GM21528 (cell line): ENCODE measurements around the gene HOPX.
"Not testable (repeated sequence)": the region's sequence is repeated elsewhere in the genome, so short reads cannot be mapped to it uniquely, and the experiment has no call there.

Experiments
- ATAC-seq: cut with Tn5 transposase; IDR thresholded peaks from one replicate; pipeline ENCODE4 v1.9.1; 2021; ENCODE audit warnings: mild to moderate bottlenecking, moderate library complexity; ENCODE audit not compliant: unreplicated experiment, low FRiP score

The HOPX gene

DNA sequence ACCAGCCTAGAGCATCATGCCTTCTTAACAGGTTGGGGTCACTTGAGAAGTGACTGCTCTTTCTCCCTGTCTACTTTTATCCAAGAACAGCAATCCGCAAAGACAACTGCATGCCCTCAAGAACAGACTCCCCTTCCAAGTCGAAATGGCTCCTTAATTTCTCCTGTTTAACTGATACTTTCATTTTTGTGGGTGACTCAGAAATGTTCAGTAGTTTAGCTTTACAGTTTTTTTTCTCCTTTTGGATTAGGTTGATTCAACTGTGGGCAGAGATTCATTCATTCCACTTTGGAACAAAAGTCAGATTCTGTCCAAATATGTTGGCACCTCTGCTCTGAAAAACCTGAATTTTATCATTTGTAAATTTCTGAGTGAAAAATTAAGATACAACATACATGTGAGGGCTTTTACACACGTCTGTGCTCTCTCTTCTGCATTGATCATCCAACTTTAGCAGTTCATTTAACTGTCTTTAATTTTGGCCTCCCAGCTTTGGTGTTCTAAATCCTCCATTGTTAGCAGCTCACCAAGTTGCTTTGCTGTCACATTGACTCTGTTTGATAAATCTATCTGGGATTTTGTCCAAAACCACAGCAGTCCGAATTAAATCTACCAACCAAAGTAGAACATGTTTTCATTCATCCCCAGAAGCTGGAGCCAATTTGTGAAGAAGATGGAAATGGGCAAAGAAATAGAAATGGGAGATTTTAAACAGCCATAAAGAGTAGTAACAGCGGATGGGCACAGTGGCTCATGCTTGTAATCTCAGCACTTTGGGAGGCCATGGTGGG is 50.0 kb downstream of the HOPX start:
- ATAC-seq, result no peak

DNA sequence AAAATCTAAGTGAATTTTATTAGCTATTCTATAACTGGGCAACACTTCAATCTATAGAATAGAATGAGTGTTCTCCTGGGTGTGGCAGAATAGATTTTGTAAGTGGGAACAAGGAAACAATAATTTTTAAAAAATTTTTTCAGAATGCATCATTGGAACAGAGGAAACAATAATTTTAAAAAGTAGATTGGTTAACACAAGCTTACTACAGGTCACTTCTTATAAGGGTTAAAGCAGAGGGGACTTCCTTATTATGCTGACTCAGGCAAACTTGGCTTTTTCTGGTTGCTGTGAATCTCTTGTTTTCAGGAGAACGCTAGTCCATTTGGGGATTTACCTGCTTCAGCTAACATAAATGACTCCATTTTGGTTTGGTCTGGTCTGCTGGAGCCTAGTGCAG is 52.5 kb downstream of the HOPX start:
- no peak for ATAC-seq

DNA sequence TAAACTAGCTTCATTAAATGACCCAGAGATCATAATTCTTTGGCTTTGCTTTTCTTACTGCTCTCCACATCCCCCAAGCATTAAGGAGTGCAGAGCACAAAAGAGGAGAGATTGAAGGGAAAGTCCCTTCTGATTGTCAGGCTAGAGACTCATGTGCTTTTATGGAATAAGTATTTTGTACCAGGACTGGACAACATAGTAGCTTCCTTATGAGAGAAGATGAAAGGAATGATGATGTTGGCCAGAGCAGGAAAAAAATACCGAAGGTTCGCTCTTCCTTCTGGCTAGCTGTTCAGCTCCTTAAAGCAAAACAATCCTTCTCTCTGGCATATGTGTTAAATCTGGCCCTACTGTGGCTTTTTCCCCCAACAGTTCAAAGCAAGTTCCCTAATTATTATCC is 53.1 kb downstream of the HOPX start:
- ATAC-seq, result no peak

DNA sequence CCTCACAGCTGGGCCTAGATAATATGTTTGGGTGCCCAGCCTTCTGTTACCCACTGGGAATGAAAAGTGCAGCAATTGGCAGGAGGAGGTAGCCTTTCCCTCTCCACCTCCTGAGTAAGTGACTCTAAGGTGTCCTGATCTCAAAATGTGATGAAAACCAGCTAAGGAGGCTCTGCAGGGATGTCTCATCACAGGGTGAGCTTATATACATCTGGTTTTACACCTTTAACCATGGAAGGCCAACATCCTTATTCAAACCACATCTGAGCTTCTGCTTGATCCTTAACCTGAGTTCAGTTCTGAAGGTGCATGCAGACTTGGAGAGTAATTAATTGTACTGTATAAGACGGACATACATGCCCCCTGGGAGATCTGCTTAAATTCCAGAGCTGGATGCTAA is 53.7 kb downstream of the HOPX start:
- ATAC-seq, result no peak

DNA sequence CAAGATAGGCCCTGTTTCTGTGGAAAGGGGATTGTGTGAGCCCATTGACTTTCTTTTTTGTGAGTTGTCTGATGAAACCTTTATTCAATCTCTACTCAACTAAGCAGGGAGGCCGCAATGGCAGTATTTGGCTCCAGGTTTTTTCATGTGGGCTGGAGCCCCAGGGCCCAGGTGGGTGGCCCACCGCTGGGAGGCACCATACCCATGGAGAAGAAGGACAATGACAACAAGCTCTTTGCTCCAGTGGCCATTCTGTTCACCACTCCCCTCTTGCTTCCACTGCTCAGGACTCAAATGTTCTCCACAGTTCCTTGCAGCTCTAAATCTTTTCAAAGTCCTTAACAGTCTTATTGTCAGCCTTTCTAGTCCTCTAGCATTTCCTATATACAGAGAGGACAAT is 54.1 kb downstream of the HOPX start:
- no peak for ATAC-seq

DNA sequence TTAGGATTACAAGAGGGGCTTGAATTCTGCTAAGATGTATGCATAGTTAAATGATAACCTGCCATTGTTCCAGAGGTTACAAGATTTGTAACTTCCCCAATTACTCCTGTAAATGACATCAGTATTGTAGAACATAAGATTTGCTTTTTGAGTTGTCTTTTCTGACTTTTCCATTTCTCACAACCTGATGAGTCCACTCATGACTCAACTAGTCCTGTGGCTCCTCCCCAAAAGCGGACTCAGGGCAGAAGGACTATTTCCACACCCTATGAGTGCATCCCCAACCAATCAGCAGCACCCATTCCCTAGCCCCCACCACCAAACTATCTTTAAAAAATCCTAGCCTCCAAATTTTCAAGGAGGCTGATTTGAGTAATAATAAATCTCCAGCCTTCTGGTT is 54.7 kb downstream of the HOPX start:
- no peak for ATAC-seq

DNA sequence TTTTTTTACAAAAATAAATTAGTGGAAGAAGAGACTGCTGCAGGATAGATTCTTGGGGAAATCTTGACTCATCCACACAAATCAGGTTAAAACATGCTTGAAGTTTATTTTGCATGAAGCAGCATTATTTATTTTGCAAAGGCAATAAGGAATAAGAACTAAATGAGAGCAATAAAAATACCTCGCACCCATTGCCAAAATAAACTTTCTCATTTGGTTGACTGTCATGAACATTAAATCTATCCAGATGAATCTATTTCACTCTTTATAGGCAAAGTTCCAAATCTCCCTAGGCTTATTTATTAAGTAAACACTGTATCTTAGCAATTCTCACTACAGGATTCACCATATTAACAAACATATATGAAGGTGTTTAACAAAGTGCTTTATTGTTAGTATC is 58.9 kb downstream of the HOPX start:
- no peak for ATAC-seq

DNA sequence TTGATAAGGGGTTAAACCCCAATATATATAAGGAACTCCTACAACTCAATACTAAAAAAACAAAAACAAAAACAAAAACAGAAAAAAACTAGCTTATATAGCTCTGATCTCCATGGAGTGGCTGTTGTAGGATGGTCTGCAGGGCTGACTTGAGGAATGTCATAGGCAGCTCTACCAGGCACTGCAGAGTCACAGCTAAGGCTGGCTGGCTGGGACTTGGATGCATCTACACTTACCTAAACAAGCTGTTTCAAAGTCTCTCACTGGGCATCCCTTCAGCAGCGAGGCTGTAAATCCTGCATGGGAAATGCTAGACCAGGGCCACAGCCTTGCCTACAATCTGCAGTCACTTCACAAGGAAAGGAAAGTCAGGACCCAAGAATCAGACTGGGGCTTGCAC is 61.3 kb downstream of the HOPX start:
- ATAC-seq, result no peak

DNA sequence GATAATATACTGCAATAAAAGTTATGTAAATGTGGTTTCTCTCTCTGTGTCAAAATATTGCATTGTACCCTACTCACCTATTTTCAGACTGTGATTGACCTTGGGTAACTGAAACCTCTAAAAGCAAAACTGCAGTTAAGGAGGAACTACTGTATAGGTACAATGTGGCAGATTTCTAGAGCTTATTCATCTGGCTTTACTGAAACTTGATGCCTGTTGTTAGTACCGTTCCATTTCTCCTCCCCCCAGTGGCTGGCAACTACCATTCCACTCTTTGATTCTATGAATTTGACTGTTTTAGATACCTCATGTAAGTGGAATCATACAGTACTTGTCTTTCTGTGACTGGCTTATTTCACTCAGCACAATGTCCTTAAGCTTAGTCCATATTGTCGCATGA is 61.9 kb downstream of the HOPX start:
- peak; percentile 61 for ATAC-seq

DNA sequence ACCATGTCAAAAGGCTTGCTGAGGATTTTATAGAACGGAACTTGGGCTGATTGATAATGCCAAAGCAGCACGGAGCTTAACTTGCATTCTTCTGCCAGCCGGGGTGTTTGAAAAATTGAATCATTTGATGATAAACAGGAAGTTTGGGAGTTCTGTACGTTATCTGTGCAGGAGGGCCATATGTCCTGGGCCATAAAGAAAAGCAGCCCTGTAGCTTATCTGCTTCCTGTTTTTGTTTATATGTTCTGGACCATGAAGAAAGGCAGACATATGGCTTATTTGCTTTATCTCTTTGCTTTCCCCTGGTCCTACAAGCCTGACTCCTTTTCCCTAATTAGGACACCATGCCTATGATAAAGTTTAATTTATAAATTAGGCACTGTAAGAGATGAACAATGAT is 62.4 kb downstream of the HOPX start:
- no peak for ATAC-seq

DNA sequence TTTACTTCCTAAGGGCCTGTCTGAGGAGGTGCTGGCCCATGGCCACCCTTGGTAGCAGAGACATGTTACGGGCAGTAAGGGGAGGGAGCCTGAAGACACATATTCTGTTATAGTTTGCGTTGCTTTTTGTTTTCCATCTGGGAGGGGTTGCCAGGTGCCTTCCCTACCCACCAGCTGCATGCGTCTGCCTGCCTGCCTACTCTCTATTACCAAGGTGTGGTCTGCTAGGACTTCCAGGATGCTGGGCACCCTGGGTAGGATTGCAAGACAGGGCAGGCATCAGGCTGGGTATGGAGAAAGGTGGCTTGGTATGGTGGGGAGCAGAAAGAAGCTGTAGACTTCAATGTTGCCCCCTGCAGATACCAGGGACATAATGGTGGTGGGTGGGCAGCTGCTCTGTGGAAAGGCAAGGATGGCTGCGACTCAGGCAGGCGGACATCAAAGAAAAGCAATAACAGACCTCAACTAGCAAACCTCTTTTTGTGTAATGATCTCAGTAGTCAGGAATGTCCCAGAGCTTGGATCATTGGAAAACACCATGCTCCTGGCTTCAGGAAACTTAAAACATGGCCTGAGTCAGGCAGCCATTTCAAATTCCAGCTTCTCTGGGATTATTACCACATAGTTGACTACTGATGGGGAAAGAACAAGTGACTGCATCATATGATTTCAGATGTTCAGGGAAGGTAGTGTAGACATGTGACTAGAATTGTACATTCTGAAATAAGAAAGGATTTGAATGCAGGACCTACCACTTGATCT is 67.8 kb downstream of the HOPX start:
- no peak for ATAC-seq

DNA sequence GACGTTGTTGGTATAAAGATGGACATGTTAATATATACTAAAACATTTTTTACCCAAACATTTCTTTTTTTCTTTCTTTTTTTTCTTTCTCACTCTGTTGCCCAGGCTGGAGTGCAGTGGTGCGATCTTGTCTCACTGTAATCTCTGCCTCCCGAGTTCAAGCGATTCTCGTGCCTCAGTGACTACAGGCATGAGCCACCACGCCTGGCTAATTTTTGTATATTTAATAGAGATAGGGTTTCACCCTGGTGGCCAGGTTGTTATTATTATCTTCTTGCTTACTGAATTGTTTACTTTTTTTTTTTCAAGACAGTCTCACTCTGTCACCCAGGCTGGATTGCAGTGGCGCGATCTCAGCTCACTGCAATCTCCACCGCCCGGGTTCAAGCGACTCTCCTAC is 68.8 kb downstream of the HOPX start:
- ATAC-seq, result no peak

DNA sequence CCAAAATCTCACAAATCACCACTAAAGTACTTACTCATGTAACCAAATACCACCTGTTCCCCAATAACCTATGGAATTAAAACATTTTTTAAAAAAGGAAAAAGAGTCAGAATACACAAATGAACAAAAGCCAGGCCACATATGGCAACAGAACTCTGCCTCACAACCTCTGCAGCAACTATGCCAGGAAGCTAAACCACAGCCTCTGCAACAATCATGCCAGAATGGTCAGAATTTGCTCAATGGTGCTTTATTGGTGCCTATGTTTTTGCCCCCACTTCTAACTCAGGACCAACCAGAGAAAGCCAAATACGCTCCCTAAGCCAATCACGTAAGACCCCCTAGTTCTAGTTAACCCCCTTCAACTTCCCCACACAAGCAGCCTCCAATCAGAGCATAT is 69.6 kb downstream of the HOPX start:
- no peak for ATAC-seq

DNA sequence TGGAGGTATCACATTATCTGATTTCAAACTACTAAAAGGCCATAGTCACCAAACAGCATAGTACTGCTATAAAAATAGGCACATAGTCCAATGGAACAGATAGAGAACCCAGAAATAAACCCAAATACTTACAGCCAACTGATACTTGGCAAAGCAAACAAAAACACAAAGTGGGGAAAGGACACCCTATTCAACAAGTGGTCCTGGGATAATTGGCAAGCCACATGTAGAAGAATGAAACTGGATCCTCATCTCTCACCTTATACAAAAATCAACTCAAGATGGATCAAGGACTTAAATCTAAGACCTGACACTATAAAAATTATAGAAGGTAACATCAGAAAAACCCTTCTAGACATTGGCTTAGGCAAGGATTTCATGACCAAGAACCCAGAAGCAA is 70.9 kb downstream of the HOPX start:
- ATAC-seq, result not testable (repeated sequence)

DNA sequence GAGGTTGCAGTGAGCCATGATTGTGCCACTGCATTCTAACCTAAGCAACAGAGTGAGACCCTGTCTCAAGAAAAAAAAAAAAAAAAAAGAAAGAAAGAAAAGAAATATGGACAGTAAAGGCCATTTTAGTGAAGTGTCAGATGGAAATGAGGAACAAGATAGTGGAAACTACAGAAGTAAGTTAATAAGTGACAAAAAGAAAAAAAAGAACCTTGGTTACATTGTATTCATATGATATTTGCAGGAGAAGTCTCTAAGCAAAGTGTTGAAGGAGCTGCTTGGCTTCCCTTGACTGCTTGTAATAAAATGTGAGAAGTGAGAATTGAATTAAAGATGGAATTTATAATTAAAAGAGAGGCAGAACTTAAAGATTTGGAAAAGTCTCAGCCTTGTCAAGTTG is 73.2 kb downstream of the HOPX start:
- no peak for ATAC-seq

DNA sequence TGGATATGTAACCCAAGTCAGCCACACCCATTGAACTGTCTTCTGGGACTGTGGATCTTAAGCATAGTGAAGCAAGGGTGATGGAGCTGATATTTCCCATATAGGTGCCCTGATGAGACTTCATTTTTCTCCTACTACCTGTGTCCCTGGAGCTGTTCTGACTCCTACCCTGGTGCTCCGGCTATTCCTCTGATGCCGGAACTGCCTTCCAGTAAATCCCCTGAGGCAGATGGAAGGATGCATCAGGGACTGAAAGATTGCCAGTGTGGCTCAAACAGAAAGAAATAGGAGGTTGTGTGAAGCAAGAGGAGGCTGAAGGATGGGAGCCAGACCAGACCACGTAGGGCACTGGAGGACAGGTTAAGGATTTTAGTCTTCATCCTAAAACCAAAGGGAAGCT is 74.7 kb downstream of the HOPX start:
- no peak for ATAC-seq

DNA sequence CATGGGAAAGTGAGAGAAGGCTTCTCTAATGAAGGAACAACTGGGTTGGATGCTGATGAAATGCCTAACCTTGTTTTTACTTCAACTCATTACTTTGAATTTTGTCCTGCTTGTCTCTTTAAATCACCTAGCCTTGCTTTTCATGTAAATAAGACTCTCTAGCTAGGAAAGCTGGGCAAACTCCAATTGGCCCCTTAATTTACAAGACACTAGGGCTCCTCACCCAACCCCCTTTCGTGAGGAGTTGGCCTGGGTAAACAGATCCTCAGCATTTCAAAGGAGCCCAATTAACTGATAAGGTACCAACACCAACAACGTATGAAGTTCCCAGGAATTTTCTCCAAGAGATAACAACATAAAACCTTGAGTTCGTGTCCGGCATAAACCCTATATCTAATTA is 75.6 kb downstream of the HOPX start:
- ATAC-seq, result not testable (repeated sequence)

DNA sequence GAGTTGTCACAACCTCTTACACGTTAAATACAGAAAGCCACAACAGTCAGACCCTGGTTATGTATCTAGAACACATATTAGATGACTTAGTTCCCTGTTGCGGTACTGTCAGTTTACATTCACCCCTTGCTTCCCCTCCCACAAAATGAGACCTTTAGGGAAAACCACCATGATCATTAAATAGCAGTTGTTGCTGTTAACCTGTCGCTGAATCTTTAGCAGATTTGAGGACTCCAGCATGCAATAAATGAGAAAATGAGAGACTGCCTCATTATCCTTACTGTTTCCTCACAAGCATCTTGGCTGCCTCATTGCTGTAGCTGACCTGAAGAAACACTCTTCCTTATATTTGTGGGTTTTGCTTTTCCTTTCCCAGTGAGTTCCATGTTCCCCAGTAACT is 77.8 kb downstream of the HOPX start:
- ATAC-seq, result no peak
